HG03521 (cell line): ENCODE measurements around the gene TMIGD3.
"Not testable (repeated sequence)": the region's sequence is repeated elsewhere in the genome, so short reads cannot be mapped to it uniquely, and the experiment has no call there.

Experiments
- ATAC-seq: cut with Tn5 transposase; IDR thresholded peaks from one replicate; pipeline ENCODE4 v1.9.1; 2021; ENCODE audit warnings: mild to moderate bottlenecking, moderate library complexity; ENCODE audit not compliant: unreplicated experiment

The TMIGD3 gene

GRCh38 chr1:111503585-111504060 lies at the start of gene TMIGD3, which contains the start of gene ADORA3:
TSS of gene TMIGD3 (minus strand) at chr1:111503633. CDS start at chr1:111503354, 279 bp downstream.
TSS of gene ADORA3 (minus strand) at chr1:111503633. CDS start at chr1:111503354, 279 bp downstream.
- no peak for ATAC-seq

- no peak for ATAC-seq
Measured at GRCh38 chr1:111553196-111553595, 49.8 kb upstream of the TMIGD3 start.

- ATAC-seq: no peak
Measured at GRCh38 chr1:111552587-111552986, 49.2 kb upstream of the TMIGD3 start.

GRCh38 chr1:111551623-111552411 lies 48.4 kb upstream of the TMIGD3 start:
- no peak for ATAC-seq

GRCh38 chr1:111547786-111548185 lies 44.4 kb upstream of the TMIGD3 start:
- ATAC-seq: not testable (repeated sequence)

- no peak for ATAC-seq
Measured at GRCh38 chr1:111542187-111542586, 38.8 kb upstream of the TMIGD3 start.

- no peak for ATAC-seq
Measured at GRCh38 chr1:111541721-111542120, 38.3 kb upstream of the TMIGD3 start.

GRCh38 chr1:111540928-111541327 lies 37.5 kb upstream of the TMIGD3 start:
- no peak for ATAC-seq

- no peak for ATAC-seq
Measured at GRCh38 chr1:111538343-111539025, 35.1 kb upstream of the TMIGD3 start.

- no peak for ATAC-seq
Measured at GRCh38 chr1:111535256-111536191, 32.1 kb upstream of the TMIGD3 start.

GRCh38 chr1:111520053-111520452 lies 16.6 kb upstream of the TMIGD3 start:
- no peak for ATAC-seq

GRCh38 chr1:111517469-111518225 lies 14.2 kb upstream of the TMIGD3 start:
- no peak for ATAC-seq

GRCh38 chr1:111516005-111516535 lies 12.6 kb upstream of the TMIGD3 start:
- peak; percentile 28 for ATAC-seq

- peak; percentile 19 for ATAC-seq
Measured at GRCh38 chr1:111515291-111516004, 12.0 kb upstream of the TMIGD3 start.

GRCh38 chr1:111513410-111514020 lies 10.1 kb upstream of the TMIGD3 start:
- ATAC-seq: no peak

- ATAC-seq: no peak
Measured at GRCh38 chr1:111512931-111513330, 9.5 kb upstream of the TMIGD3 start.

- no peak for ATAC-seq
Measured at GRCh38 chr1:111512132-111512889, 8.9 kb upstream of the TMIGD3 start.

GRCh38 chr1:111511370-111511769 lies 7.9 kb upstream of the TMIGD3 start:
- no peak for ATAC-seq
